Fibroblast of peridontal ligament (primary cell): ENCODE results near the gene MSRB3.
A peak's percentile ranks its signal among the peaks of the same experiment; 100 is the strongest.

ENCODE experiments used
- DNase-seq: peaks from one replicate; pipeline ENCODE4 v3.0.0-alpha.2; 2010; ENCODE audit errors: extremely low read depth

The MSRB3 gene

GRCh38 chr12:65392491-65392890 is 114.0 kb downstream of the MSRB3 start:
- DNase-seq = no peak

- DNase-seq = no peak
Observed at GRCh38 chr12:65403188-65403587, 124.7 kb downstream of the MSRB3 start.

- DNase-seq = no peak
Observed at GRCh38 chr12:65407388-65408149, 129.1 kb downstream of the MSRB3 start.

DNA sequence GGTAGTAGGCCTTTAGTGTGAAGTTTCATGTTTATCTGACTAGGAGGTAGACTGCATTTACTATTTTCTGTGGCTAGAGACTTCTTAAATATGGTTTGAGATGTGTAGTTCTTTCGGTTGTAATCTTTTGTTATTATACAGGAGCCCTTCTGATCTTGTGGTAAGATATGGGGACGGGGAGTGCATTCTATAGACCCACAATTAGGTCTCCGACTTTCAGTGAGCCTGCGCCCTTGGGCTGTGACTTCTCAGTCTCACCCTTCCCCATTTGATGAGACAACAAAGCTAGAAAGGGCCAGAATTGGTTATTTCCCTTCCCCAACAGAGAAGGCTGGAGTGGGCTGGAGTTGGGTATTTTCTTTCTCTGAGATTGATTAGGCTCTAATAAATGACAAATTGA is 130.0 kb downstream of the MSRB3 start:
- no peak for DNase-seq

GRCh38 chr12:65409726-65410125 is 131.2 kb downstream of the MSRB3 start:
- no peak for DNase-seq

DNA sequence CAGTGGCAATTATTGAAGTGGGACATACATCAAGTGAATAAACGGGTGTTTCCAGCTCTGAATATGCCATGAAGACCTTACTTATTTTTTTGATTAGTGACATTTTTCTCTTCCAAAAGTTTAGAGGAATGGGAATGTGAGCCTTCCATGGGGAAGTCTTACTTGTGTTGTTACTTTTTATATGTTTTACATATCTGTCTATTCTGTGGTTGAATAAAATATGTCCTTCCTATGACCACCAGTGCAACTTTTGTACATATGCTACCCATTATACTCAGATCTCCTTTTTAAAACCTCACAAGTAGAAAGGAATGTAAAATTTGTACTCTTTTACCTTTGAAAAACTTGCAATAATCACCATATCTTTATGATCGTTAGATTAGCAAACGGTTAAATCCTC is 132.7 kb downstream of the MSRB3 start:
- DNase-seq = peak; percentile 36

DNA sequence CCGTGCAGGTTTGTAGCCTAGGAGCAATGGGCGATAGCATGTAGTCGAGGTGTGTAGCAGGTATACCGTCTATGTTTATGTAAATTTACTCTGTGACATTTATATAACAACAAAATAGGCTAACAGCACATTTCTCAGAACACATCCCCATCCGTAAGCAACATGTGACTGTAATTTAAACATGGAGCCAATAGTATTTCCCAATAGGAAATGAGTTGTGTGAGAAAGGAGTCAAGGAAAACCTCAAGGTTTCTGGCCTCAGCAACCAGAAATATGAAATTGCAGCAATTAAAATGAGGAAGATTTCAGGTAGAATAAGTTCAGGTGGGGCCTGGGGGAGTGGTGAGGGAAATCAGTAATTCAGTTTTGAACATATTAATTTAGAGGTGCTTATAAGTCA is 136.0 kb downstream of the MSRB3 start:
- DNase-seq = no peak

DNA sequence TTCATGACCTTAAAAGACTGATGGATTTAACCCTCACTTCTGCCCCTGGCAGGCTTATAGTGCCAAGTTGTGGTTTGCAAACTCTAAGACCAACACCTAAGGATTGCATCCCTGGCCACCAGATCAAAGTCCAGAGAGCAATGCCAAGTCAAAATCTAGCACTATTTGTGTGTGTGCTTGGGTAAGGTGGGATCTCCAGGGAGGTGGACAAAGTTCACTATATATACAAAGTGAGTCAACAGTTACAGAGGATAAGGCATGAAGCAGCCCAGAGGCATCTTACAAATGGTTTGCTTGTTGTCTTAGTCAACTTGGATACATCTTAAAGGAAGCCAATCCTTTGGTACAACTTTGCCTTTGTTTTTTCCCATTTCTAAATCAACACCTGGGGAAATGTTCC is 137.3 kb downstream of the MSRB3 start:
- DNase-seq = no peak

DNA sequence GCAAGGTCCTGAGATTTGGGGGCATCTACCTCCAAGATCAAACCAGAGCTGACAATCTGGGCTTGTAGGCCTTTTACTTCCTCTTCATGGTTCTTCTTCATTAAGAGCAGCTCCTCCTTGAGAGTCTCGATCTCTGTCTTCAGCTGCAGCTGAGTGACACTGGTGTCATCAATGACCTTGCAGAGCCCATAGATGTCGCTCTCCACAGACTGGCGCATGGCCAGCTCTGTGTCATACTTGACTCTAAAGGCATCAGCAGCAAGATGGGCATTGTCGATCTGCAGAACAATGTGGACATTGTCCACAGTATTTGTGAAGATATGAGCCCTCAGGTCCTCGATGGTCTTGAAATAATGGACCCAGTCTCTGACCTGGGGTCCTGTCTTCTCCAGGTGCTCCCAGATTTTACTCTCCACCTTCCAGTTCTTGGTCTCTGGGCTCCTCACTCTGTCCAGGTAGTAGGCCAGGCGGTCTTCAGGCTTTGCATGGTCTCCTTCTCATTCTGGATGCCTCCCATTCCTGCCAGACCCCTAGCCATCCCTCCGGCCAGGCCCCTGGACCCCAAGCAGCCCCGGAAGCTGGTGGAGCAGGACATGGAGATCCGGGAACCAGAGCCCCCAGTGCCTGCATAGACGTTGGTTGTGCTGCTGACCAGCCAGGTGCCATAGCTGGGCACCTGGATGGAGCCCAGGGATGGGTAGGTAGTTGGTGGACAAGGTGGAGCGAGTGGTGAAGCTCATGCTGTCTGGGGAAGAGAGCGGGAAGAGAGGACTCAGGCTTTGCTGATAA is 141.0 kb downstream of the MSRB3 start:
- no peak for DNase-seq

GRCh38 chr12:65420941-65421340 is 142.5 kb downstream of the MSRB3 start:
- DNase-seq = no peak

DNA sequence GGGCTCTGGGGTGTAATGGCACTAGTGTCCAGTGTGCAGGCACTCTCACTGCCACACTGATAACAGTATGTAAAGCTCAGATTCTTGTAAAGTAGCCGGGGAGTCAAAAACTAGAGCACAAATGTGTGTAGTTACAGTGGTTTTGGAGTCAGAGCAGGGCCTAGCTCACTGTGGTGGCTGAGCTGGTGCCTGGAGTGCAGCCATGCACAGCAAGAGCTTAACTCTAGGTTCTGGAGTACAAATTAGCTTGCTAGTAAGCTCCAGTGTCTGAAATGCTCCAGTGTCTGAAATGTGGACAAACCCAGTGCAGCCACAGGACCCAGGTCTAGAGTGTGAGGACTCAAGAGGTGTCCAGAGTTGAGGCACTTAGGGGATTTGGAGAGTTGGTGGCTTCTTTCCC is 149.2 kb downstream of the MSRB3 start:
- no peak for DNase-seq

DNA sequence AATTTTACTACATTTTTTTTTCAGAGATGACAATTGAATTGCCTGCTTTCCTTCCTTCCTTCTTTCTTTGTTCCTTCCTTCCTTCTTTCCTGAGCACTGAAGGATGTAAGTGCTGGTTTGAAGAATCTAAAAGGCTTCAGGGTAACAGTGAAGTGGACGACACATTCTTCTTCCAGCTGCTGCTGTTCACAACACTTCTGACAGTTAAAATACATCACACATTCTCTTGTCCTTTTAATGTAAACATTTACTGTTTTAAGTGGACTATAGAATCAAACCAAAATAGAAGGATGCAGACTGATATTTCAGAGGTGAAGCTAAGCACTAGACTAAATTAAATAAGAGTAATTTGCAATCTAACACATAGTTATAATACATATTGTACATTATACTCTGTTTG is 151.5 kb downstream of the MSRB3 start:
- no peak for DNase-seq

DNA sequence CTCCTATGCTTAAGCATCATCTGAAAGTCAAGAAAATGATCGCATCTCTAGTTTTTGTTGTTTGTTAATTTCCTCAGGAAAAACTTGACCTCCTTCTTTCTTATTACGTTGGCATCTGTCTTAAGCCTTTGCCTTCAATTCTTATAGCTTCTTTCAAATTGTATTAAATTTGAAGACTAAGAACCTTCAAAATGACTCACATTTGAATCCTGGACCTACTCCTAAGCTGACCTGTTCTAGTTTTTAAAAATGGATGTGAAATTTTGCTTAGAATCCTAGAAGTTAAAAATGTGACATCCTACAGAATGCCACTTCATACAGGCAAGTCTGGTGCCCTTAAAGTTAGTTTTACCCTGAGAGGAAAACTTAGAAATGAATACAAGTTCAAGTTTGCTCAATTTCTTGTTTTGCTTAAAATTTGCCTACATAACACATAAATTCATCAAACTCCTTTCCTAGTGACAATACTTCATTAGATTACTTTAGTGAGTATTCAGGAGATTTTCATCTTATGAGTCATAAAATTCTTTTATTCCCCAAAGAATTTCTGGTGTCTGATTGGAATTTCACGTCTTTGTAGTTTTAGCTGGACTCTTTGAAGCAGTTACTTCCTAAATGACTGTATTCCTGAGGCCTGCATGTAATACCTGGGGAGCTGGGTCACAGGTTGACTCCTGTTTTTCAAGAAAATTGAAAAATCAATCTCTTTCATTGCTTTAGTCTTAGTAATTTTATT is 152.3 kb downstream of the MSRB3 start:
- DNase-seq = peak; percentile 70

- DNase-seq = peak; percentile 38
Observed at GRCh38 chr12:65432114-65432513, 153.6 kb downstream of the MSRB3 start.

- no peak for DNase-seq
Observed at GRCh38 chr12:65432651-65433050, 154.2 kb downstream of the MSRB3 start.

- no peak for DNase-seq
Observed at GRCh38 chr12:65434737-65435136, 156.3 kb downstream of the MSRB3 start.

GRCh38 chr12:65443038-65443437 is 164.6 kb downstream of the MSRB3 start:
- DNase-seq = no peak

GRCh38 chr12:65444996-65445395 is 166.5 kb downstream of the MSRB3 start:
- DNase-seq = no peak

- DNase-seq = no peak
Observed at GRCh38 chr12:65446901-65447300, 168.4 kb downstream of the MSRB3 start.

GRCh38 chr12:65449400-65449799 is 170.9 kb downstream of the MSRB3 start:
- peak; percentile 52 for DNase-seq

DNA sequence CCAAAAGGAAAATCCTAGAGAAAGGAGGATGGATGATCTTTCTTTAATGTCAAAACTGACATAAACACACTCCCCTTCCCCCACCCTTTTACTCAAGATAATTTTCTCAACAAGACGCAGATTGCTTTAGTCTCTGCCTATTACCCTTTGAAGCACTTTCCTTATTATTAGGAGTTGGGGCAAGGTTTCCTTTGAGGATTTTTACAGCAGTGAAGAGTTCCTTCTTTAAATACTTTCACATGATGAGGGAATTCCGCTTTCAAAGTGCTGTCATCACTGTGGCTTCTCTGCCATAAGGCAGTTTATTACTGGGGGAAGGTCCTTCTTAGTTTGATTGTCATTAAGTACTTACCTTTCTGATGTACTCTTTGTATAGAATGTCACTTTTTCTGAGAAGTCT is 172.1 kb downstream of the MSRB3 start:
- no peak for DNase-seq

- DNase-seq = no peak
Observed at GRCh38 chr12:65454115-65454787, 175.8 kb downstream of the MSRB3 start.
